K562 (cell line): ENCODE results near the gene EEF2K.

ENCODE experiments used
- DMBX1 ChIP-seq: fragments of 250-450 bp; sonication (Bioruptor Pico); IDR thresholded peaks from 2 replicates; pipeline ENCODE4 v1.8.0; 2022; ENCODE audit warnings: inconsistent platforms, mild to moderate bottlenecking, moderate library complexity, borderline replicate concordance
- GTF2E2 ChIP-seq: fragments of 200-800 bp; sonication (Bioruptor generic); IDR thresholded peaks from 2 replicates; pipeline ENCODE4 v1.6.1; 2016; ENCODE audit warnings: missing genetic modification characterization, missing compliant biosample characterization
- HNRNPLL ChIP-seq: fragments of 200-400 bp; formaldehyde crosslinking; IDR thresholded peaks from 2 replicates; pipeline ENCODE4 v1.6.1; 2017; ENCODE audit warnings: low read length, low read depth, mild to moderate bottlenecking; ENCODE audit not compliant: poor library complexity, severe bottlenecking
- KDM2B ChIP-seq: fragments of 250-450 bp; sonication (Bioruptor Pico); IDR thresholded peaks from 2 replicates; pipeline ENCODE4 v1.8.0; 2021; ENCODE audit warnings: mild to moderate bottlenecking, moderate library complexity
- KLF10 ChIP-seq: fragments of 250-450 bp; sonication (Bioruptor Pico); IDR thresholded peaks from 2 replicates; pipeline ENCODE4 v1.6.1; 2021; ENCODE audit warnings: matching md5 sums
- NCOR1 ChIP-seq: fragments of 450-650 bp; IDR thresholded peaks from 2 replicates; pipeline ENCODE4 v1.6.1; 2016; ENCODE audit warnings: mild to moderate bottlenecking, moderate library complexity
- SNIP1 ChIP-seq: fragments of 450-650 bp; IDR thresholded peaks from 2 replicates; pipeline ENCODE4 v1.7.1; 2017; ENCODE audit warnings: low read depth, mild to moderate bottlenecking
- TAF15 ChIP-seq: fragments of 200-400 bp; formaldehyde crosslinking; IDR thresholded peaks from 2 replicates; pipeline ENCODE4 v1.6.1; 2017; ENCODE audit warnings: mild to moderate bottlenecking, low read depth, low read length, moderate library complexity
- TBL1XR1 ChIP-seq, 2 experiments: IDR thresholded peaks; 2 replicates each; pipeline ENCODE4 v1.6.1; 2012; ENCODE audit warnings: improper control_type of control experiment in 2 of 2, low read length in 2 of 2, mild to moderate bottlenecking in 1 of 2
- TCF7 ChIP-seq: sonication (generic); IDR thresholded peaks from 2 replicates; pipeline ENCODE4 v1.6.1; 2016; ENCODE audit warnings: antibody characterized with exemption, borderline replicate concordance
- ZNF140 ChIP-seq: fragments of 250-450 bp; sonication (Bioruptor Pico); IDR thresholded peaks from 2 replicates; pipeline ENCODE4 v1.8.0; 2021; ENCODE audit warnings: moderate library complexity, mild to moderate bottlenecking, inconsistent platforms
- TF ChIP-seq, protein P1 (sequence below), 3 experiments: IDR thresholded peaks in 2 of 3; conservative IDR thresholded peaks in 1 of 3; 2 replicates each; pipeline ENCODE4 v1.5.1; 2011 to 2012; ENCODE audit warnings: low read length in 3 of 3, mild to moderate bottlenecking in 3 of 3, control low read depth in 2 of 3, improper control_type of control experiment in 1 of 3, inconsistent platforms in 1 of 3, low read depth in 1 of 3, mixed read lengths in 1 of 3, moderate library complexity in 1 of 3; ENCODE audit not compliant: insufficient read depth in 2 of 3

DNA sequence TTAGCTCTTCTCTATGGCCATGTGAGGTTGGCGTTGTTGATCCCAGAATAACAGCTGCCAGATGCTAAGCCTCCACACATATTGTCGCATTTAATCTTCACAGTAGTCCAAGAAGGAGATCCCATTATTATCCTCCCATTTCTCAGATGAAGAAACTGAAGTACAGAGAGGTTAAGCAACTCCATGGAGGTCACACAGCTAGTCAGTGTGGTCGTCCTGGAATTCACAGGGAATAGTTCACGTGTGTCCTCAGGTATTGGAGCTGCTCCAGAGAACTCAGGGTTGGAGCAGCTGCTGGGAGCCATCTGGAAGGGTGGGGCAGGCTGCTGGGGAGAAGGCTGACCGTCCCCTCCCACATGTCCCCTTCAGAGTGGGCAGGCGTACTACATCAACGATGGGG, 24.2 kb upstream of the EEF2K start:
- TF ChIP-seq GTF2E2 (tag): no peak
- no peak for TF ChIP-seq TBL1XR1 (IDR thresholded peaks at IDR 0.05; ENCODE audit: low read length in 2 of 2)
- TF ChIP-seq, protein P1, sequence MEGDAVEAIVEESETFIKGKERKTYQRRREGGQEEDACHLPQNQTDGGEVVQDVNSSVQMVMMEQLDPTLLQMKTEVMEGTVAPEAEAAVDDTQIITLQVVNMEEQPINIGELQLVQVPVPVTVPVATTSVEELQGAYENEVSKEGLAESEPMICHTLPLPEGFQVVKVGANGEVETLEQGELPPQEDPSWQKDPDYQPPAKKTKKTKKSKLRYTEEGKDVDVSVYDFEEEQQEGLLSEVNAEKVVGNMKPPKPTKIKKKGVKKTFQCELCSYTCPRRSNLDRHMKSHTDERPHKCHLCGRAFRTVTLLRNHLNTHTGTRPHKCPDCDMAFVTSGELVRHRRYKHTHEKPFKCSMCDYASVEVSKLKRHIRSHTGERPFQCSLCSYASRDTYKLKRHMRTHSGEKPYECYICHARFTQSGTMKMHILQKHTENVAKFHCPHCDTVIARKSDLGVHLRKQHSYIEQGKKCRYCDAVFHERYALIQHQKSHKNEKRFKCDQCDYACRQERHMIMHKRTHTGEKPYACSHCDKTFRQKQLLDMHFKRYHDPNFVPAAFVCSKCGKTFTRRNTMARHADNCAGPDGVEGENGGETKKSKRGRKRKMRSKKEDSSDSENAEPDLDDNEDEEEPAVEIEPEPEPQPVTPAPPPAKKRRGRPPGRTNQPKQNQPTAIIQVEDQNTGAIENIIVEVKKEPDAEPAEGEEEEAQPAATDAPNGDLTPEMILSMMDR (IDR thresholded peaks at IDR 0.05 in 2 of 3, conservative IDR thresholded peaks at IDR 0.05 in 1 of 3; ENCODE audit: insufficient read depth in 2 of 3, low read depth in 1 of 3, low read length in 3 of 3): no peak
- no peak for TF ChIP-seq NCOR1
- no peak for TF ChIP-seq ZNF140
- TF ChIP-seq SNIP1: no peak
- TF ChIP-seq HNRNPLL: no peak
- no peak for TF ChIP-seq KLF10 (CRISPR knock-in tag)
- no peak for TF ChIP-seq DMBX1 (CRISPR knock-in tag)
- no peak for TF ChIP-seq TCF7
- no peak for TF ChIP-seq TAF15
- no peak for TF ChIP-seq KDM2B (CRISPR knock-in tag)
